ENCODE results near the gene ZBED4.
A peak's percentile ranks its signal among the peaks of the same experiment; 100 is the strongest.

Gene ZBED4

DNA sequence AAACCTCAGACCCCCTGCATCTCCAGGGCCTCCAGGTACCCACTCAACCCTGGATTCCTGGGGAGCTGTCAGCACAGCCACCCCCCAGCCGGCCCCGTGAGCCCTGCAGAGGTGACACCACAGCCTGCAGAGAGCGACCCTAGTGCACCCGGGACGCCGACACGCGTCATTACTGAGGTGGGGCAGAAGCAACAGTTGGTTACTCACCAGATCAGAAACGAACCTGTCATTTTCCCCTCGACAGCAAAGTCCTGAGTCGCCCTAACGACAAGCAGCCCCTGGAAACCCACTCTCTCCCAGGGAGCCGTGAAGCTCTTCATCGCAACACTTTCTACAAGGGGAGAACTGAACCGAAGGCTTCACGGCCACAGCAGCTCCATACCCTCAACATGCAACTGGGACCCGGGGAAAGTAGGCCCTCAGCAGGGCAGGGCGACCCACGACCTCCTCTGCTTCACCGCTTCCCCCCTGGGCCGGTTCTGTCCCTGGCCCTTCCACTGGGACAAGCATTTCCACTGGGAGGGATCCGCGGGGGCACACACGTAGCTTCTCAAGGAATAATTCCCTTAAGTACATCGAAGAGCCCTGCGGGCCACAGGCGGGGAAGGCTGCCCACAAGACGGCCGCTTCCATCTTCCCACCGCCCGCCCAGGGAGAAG lies 27.6 kb upstream of the ZBED4 start:
- peak; percentile 53 to 59 for DNase-seq (ENCODE audit: low read depth in 2 of 2)

DNA sequence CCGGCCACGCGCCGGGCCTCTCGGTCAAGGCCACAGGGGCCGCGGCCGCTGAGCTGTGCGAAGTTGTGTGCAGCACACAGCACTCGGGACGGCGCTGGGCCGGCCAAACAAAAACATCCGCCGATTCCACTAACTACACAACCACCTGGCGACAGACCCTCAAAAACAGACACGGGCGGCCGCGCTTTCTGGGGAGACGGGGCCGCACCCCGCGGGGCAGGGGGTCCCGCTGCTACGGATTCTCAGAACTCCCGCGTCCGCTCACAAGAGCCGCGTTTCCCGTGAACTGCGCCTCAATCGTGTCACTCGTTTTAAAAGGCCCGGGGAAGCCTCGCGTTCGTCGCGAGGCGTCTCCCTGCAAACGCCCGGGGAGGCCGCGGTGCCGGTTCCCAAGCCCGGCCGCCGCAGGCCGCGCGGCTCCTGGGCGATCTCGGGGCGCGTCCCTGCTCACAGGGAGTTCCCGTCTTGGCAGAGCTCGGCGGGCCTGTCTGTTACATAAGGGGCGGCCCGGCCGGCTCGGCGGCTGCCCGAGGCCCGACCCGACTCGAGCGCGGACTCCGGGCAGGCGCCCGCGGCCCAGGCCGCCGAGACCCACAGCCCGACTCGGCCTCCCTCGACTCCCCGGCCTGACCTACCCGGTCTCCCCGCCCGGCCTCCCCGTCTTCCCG lies 26.9 kb upstream of the ZBED4 start:
- DNase-seq (ENCODE audit: low read depth in 2 of 2): no peak

- DNase-seq (ENCODE audit: low read depth in 2 of 2): no peak
Measured at GRCh38 chr22:49827271-49827852, 26.3 kb upstream of the ZBED4 start.

GRCh38 chr22:49827853-49828598 lies 25.6 kb upstream of the ZBED4 start, which contains the start of gene BRD1:
Gene BRD1 (minus strand): TSS chr22:49827873. CDS start chr22:49824317, 3,556 bp downstream.
- peak; percentile 42 to 47 for DNase-seq (ENCODE audit: low read depth in 2 of 2)

GRCh38 chr22:49828599-49828965 lies 25.1 kb upstream of the ZBED4 start:
- DNase-seq (ENCODE audit: low read depth in 2 of 2): no peak

- DNase-seq (ENCODE audit: low read depth in 2 of 2): no peak
Measured at GRCh38 chr22:49829044-49829853, 24.4 kb upstream of the ZBED4 start.

DNA sequence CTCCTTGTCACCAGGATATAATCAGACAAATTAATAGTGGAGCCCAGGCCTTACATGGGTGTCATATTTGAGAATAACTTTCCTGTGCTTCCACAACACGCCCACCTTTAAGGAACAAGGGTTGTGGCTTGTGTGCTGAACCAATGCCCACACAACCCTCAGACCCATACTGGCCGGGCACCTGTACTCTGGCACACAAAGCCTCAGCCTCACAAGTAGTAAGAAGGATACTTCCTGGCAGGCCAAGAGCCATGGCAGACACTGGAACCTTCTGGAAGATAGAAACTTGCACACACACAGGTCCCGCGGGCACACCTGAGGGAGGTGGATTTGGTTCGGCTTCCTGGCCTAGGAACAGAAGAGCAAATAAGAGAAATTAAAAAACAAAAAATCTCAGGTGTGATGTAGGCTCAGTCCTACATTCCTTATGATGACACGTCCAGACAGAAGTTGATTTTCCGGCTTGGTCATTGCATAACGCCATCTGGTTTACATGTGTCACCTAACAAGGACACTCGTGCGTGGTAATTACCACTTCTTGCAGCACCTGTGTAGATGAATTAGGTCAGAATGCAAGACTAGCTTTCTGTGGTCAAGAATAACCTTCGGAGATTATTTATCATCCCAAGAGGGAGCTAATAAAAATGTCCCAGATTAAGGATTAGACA lies 20.2 kb upstream of the ZBED4 start:
- no peak for DNase-seq (ENCODE audit: low read depth in 2 of 2)

DNA sequence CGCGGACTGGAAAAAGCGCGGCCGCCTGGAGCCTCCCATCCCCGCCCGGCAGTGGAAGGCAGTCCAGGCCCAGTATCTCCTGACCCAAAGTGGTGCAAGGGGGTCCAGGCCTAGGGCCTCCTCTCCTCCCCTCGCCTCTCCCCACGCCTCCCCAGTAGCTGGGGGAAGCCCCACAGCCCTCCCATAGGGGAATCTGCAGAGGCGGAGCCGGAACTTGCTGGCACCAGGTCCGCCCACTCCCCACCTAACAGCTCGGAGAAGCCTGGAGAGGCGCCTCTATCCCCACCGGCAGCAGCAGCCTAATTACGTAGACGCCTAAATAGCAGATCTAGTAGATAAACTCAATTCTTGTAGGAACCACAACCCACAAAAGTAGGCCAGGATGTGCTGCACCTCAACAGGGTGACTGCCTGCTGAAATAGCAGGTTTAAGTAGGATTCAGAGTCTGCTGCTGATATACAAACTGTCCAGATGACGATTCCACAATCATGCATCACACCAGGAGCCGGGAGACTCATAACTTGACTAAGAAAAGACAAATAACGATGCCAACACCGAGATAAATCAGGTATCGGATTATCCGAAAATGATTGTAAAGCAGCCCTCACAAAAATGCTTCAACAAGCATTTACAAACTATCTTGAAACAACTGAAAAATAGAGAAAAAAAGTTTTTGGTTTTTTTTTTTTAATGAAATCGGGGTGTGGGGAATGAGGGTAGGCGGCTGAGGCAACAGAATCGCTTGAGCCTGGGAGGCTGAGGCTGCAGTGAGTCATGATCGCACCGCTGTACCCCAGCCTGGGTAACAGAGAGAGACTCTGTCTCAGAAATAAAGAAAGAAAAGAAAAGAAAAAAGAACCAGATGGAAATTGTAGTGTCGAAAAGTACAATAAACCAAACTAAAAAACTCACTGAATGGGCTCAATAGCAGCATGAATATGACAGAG lies 14.6 kb upstream of the ZBED4 start:
- DNase-seq (ENCODE audit: low read depth in 2 of 2): peak; percentile 69 to 81

GRCh38 chr22:49845241-49845640 lies 8.4 kb upstream of the ZBED4 start:
- DNase-seq (ENCODE audit: low read depth in 2 of 2): no peak

DNA sequence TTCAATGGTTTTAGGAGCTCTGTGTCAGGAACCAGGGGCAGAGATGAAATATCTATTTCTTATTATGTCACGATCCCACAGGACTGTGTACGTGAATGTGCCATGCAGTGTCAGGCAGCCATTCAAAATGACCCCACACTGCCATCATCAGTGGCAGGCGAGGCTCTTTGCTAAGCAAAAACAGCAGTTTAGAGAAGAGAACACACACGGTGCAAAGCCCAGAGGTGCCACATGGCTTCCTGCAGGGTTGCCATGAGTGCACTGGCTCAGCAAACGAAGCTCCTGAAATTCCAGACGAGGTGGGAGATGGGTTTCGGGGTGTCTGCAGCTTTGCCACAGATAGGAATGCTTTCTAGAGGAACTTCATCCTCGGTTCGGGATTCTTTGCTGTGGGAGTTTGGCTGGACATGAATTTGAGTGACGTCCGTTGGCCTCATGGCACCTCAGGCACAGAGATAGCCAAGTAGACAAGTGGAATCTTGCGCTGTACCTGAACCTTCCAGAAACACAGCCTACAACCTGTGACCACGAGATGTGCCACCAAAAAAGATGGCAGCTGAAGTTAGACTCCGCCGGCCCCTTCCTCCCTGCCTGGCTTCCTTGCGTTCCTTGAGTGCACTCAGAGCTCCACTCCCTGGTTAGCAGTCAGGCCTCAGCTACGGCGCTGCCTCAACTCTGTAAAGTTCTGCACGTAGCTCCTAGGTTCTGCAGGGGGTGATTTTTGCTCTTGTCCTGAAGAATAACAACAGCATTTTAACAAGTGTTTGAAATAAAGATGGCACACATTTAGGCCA lies 7.8 kb upstream of the ZBED4 start:
- no peak for DNase-seq (ENCODE audit: low read depth in 2 of 2)

DNA sequence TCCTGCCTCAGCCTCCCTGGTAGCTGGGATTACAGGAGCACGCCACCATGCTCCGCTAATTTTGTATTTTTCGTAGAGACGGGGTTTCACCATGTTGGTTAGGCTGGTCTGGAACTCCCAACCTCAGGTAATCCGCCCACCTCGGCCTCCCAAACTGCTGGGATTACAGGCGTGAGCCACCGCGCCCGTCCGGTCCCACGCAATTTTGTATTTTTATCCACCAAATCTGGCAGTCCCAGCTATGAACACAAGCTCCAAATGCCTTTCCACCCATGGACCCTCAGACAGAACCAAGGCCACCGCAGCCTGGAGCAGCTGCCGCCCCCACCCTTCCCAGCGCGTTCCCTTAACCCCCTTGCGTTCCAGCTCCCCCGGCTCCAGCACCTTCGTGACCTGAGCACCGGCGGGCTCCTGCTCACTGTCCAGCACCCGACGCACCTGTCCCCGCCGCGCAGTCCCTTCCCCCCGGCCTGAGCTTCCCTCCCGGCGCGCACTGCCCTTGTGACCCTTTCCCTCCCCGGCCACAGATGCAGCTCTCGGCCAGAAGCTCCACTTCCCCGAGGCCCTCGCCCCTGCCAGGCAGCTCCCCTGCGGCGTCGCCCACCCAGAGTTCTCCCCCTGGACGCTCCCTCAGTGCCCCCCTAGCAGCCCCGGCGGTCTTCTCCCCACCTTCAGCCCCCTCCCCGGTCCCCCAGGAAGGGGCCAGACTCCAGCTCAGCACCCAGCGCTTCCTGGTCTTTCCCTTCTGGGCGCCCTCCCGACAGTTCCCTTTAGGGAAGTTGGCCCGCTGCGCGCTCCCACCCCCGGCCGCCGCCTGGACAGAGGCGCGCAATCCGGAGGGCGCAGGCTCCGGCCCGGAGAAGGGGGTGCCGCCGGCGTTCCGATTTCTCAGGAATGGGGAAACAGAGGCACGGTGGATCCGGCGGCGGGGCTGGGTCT lies 5.6 kb upstream of the ZBED4 start:
- no peak for DNase-seq (ENCODE audit: low read depth in 2 of 2)

DNA sequence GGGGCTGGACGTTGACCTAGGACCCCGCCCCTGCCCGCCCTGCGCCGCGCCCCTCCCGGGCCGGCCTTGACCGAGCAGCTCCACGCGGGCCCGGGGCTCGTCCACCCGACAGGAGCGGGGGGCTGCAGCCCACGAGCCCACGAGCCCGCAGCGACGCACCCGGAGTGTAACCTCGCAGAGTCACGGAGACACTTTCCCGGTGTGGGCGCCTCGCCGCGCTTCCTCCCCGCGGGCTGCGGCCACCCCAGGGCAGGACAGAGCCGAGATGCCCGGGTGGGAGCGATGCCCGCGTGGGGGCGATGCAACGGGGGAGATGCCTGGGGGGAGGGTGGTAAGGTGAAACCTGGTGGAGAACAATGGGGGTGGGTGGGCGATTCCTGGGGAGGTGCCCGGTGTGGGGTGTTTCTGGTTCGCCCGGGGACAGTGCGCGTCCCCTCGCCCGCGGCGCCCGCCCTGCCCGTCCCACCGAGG lies 4.9 kb upstream of the ZBED4 start:
- no peak for DNase-seq (ENCODE audit: low read depth in 2 of 2)

DNA sequence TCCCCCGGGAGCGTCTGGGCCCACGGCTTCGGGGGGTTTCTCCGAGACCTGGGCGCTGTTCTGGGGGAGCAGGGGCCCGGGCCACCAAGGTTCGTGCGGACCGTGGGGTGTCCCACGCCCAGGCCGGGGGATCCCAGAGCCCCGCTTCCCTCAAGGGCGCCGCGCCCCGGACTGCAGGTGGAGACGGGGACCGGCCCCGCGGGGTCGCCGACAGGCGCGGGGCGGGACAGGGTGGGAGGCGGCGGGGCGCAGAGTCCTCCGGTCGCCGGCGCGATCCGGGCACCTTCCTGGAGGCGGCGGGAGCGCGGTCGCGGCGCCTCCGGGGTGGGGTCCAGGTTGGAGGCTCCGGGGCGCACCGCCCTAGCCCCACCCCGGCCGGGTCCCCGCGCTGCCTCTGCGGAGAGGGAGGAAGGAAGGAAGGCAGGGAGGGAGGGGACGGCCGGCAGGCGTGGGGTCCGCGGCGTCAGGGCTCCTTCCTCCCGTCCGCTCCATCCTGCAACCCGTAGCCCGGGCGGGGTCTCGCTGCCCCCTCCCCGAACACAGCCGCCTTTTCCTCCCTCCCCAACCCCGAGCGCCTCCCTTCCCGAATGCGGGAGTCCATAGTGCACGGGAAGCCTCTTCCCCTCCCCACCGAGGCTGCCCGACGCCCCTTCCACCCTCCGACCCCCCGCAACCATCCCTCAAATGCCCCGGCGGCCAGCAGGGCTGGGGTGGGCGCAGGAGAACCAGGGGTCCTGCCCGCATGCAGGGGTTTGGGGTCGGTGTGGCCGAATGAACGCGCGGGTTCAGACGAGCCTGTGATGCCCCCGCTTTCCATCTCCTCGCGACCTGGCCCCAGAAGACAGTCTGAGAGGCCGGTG lies 4.3 kb upstream of the ZBED4 start:
- no peak for DNase-seq (ENCODE audit: low read depth in 2 of 2)

- DNase-seq (ENCODE audit: low read depth in 2 of 2): no peak
Measured at GRCh38 chr22:49850021-49850911, 3.4 kb upstream of the ZBED4 start.

DNA sequence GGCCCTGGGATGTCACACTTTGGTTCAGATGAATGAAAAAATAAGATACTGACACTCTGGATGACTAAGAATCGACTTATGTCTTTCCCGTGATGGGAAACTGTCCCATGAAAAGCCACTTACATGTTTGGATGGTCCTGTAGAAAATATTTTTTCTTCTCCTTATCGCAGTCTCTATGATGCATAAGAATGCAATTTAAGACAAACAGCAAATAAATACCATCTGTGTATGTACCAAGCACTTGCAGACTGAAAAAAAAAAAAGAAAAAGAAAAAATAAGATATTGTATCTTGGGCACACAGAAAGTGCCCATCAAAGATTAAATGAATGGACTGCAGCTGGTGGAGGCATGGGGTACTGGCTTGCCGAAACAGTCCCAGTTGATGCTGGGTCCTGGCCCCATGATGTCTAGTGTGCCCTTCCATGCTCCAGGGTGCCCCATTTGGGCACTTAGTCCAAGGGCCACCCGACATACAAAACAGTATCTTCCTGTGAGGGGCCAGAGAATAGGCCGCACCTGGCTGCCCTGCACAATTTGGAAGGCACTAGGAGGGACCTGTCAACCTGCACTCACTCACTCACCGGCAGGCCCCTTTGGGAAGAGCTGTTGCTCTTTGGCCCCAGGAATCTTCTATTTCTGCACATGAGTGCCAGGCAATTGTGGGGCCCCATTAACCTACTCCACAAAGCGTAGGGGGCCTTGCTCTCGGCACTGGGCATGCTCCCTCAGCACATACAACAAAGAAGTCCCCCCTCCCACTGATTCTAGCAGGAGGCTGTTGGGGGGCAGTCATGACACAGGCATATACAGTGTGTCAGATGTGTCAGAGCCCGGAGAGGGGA lies 2.5 kb upstream of the ZBED4 start:
- DNase-seq (ENCODE audit: low read depth in 2 of 2): no peak
